ENCODE measurements around the gene EMILIN2. TPM values are rescaled to one million over a fixed set of nuclear protein-coding genes. Genes with fewer than 3 reads are reported as not detected.
"Not testable (repeated sequence)": the region's sequence is repeated elsewhere in the genome, so short reads cannot be mapped to it uniquely, and the experiment has no call there.

EMILIN2 gene
- total RNA-seq, 1 experiment from 2014 or later = 3.0 TPM

GRCh38 chr18:2915486-2915885, 68.7 kb downstream of the EMILIN2 start:
- not testable (repeated sequence) for DNase-seq (ENCODE audit: low spot score)

DNA sequence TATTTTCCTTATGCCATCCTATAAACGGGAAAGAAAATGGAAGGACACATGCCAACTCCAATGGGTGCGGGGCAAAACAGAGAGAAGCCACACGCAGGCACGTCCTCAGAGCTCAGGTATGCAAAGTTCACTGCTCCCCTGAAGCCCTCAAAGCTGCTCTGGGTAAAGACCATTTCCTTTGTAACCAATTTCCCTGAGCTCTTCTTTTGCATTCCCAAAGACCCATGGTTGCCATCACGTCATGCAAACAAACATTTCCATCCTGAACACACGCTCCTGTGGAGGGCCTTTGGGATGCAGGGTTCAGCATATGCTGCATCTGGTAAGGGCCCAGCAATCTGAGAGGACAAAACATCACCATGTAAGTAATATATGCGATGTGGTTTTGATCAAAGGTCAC, 69.4 kb downstream of the EMILIN2 start:
- DNase-seq (ENCODE audit: low spot score) = no peak

DNA sequence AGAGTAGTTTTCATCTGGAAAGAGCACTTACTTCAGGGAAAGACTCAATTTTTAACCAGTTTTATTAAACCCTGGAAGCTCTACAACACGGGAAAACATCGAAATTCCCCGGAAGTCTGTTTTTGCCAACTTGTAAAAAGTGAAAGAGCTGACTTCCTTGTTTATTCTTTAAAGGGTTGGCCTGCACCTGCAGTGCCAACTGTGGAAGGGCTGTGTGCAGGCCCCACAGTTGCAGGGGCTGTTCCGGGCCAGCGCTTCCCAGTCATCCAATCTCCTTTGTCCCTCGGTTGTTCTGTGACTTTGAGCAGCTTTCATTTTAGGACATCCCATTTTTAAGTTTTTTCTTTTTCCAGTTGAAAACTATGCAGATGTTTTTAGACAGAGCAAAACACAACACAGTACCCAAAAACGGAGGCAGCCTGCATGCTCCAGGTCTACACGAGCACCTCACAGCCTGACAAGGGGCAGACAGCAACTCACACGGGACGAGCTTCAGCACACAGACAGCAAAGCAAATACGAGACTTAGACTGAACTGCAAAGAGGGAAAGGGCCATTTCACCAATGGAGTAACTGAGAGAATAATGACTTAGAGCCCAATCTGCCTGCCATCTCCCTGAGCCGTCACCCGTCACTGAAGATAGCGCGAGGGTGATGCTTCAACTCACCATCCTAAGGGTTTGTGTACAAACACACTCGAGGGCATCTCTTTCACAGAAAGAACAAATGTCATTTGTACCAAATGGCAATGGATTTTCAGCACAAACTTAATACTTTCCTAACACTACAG, 70.6 kb downstream of the EMILIN2 start:
- no peak for DNase-seq (ENCODE audit: low spot score)

GRCh38 chr18:2918761-2919550, 72.2 kb downstream of the EMILIN2 start:
- no peak for DNase-seq (ENCODE audit: low spot score)

DNA sequence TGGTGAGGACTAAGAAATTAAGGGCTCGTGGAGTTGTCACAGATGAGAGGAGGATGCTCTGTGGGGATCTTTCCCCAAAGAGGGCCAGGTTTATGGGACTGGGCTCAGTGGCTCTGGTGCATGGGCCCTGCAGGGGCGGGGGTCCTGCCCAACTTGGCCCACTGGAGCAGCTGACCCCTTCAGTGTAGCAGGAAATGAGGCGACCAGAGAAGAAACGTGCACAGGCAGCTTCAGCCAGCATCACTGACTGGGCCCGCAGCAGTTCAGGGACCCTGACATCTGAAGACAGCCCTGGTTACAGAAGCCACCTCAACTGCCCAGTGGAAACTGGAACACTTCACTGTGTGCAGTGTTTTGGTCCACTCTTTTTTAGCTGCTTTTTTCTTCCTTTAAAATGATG, 72.8 kb downstream of the EMILIN2 start:
- no peak for DNase-seq (ENCODE audit: low spot score)

DNA sequence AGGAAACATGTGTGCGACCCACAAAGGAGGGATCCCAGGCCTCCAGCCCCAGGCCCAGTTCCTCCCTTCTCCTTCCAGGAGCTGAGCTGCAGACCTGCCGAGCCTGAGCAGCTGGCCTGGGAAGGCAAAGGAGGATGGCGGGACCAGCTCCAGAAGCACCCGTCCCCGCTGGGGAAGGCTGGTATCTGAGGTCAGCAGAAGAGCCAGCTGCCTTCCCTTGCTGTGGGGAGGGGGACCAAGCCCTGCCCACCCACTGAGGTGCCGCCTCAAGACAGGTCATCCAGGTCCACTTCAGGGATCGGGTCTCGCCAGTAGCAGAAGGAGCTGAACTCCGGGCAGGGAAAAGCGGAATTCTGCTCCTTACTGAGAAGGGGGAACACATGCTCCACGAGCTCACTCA, 73.2 kb downstream of the EMILIN2 start:
- no peak for DNase-seq (ENCODE audit: low spot score)

GRCh38 chr18:2920546-2921343, 73.9 kb downstream of the EMILIN2 start:
- DNase-seq (ENCODE audit: low spot score) = no peak

- no peak for DNase-seq (ENCODE audit: low spot score)
These were observed 75.0 kb downstream of the EMILIN2 start for GRCh38 chr18:2921778-2922177.

DNA sequence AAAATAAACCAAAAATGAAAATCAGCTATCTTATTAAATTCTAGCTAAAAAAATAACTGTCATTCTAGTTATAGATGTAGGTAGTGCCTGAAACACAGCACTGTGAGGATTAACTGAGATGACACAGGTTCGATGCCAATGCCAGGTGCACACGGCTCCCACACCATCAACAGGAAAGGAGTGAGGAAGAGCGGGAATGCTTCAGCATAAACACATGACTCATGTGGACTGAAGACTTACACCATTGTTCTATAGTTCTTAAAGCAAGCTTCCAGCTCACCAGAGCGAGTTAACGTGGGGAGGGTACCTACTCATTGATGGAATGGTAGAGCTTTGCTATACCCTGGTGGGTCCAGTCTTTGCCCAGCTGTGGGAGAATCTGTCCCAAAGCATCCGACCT, 76.7 kb downstream of the EMILIN2 start:
- no peak for DNase-seq (ENCODE audit: low spot score)

DNA sequence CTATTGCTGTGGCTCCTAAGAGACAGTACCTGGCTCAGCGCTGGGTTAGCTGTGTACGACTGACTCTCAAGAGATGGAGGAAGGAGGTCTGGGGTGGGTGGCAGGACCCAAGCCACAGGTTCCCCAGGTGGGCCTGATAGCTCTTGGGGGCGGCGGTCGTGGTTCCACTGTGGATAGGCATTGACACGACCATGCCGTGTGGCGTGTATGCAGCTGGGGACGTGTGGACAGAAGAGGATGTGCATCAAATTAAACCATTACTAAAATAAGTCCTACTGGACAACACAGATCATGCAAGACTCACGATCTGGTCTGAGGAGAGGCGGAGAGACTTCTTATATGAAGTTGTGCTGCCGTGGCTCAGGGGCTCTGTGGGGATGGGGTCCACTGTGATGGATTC, 78.1 kb downstream of the EMILIN2 start:
- no peak for DNase-seq (ENCODE audit: low spot score)

DNA sequence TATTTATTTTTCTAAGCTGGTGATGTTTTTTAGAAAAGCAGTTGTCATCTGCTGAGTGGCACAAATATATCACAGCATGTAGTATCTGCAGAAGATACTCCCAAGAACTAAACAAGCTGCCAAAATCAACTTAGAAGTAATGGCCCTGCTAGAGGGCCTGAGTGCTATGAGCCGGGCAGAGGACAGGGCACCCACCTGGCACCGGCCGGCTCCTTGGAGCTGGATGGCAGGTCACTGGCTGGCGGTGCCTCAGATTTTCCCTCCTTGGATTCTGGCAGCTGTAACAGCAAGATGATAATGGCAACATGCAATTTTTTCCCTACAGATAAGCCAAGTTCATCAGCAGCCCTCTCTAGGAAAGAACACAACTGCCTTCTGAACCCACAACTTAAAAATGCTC, 79.7 kb downstream of the EMILIN2 start:
- no peak for DNase-seq (ENCODE audit: low spot score)

DNA sequence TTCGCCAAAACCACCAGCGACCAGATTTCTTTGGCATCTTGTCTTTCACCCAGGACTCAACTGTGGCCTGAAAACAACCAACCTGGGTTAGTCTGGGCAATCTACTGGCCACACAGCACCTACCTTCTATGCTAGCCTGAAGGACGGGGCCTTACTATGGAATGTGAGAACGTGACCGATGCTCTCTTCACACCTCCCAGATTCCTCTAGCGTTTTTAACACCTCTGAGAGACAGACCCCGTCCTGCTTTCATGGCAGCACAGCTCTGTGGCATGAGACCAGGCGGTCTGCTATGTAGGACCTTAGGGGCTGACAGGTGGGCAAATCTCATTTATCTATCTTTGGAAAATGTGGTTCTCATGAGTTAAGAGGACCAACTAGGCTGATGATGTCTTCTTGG, 80.9 kb downstream of the EMILIN2 start:
- DNase-seq (ENCODE audit: low spot score) = no peak

DNA sequence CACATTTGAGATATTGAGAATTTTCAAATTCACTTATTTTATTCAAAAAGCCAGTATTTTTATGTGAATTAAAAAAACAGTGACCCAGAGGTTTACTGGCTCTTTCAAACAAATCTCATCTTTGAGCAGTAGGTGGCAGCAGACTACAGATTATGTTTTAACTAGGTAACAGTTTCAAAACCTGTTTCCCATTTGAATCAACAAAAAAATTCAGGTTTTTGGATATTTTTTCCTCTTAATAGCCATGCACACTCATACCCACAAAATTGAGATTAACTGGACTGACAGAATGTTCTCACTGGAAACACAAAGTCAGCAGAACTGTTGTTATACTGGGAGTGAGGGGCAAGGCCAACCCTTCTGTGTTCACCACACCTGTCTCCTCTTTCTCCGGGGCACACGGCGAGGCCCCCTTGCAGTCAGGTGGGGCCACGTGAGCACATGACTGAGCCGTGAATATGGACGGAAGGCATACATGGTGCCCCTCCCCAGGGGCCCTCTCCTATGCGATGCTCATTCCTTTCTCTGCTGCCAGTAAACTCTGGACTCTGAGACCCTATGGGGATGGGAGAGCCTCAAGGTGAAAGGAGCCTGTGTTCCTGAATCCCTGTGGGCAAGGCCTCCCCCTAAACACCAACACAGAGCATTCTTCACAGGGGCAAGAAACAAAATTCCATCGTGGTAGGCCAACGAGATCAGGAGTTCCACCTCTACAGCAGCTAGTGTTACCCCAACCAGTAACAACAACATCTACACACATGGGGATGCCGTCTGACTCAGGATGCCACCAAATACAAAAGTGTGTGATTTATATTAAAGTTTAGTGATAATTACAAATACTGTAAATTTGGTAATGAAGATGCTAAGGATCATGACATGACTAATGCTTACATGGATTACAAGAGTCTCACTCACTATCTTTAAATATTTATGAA, 85.7 kb downstream of the EMILIN2 start:
- peak; percentile 47 for DNase-seq (ENCODE audit: low spot score)

DNA sequence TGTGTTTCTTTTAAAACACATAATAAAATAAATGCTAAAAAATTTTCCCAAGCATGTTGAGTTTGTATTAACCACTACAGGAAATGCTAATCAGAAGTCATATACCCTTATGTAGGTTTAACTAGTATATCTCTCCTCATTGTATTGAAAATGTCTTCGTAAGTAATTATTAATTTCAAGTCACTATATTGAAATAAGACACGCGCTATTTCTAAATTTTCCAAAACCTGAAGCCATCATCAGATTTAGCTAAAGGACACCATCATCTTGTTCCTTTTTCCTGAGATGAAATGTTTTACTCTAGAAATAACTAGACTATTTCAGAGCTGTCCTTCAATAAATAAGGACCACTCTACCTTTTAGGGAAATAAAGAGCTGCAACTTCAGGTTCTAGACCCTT, 87.2 kb downstream of the EMILIN2 start:
- no peak for DNase-seq (ENCODE audit: low spot score)

DNA sequence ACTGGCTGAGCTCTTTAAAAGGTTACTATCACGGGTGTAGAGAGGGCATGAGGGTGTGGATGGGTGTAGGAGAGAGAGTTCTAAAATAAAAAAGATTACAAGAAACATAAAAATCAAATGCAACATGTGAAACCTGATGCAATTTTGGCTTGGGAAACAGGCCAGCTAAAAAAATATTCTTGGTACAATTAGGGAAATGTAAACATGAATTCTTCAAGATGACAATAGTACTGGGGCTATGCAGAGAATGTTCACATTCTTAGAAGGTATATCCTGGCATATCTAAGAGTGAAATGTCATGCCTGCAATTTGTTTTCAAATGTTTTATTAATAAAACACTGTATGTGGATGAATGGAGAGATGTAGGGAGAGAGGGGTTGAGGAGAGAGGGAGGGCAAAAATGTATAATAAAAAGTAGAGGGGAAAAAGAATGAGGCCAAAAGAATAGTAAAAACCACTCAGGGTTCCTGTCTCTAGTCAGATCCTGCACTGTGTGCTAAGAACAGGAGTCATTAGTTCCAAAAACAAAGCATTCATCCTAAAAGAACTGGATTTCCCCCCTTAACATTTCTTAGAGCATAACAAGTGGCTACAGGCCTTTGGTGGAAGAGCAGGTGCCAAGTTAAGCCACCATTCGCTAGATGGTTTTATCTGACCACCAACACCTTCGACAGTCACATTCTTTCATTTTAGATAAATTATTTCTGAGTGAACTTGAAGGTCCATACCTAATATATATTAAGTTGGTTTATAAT, 88.8 kb downstream of the EMILIN2 start:
- DNase-seq (ENCODE audit: low spot score) = no peak

GRCh38 chr18:2939317-2939716, 92.5 kb downstream of the EMILIN2 start:
- no peak for DNase-seq (ENCODE audit: low spot score)

DNA sequence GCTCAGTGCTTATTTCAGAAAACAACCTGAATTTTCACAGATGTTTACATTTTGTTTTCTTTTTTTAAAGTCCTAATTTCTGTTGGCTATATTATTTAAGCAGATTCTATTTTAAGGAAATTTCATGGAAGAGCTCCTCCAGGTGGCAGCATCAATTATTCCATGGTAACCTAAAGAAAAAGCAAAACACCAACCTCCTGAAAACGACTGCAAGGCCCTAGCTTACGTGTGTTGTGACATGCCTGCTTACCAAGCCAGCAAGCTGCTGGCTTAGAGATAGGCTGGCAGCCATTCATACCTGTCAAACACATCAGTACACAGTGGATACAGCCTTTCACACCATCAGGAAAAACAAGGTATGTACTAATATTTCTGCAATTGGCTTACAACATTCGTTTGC, 101.2 kb downstream of the EMILIN2 start:
- no peak for DNase-seq (ENCODE audit: low spot score)

GRCh38 chr18:2952605-2953004, 105.8 kb downstream of the EMILIN2 start:
- DNase-seq (ENCODE audit: low spot score) = no peak

DNA sequence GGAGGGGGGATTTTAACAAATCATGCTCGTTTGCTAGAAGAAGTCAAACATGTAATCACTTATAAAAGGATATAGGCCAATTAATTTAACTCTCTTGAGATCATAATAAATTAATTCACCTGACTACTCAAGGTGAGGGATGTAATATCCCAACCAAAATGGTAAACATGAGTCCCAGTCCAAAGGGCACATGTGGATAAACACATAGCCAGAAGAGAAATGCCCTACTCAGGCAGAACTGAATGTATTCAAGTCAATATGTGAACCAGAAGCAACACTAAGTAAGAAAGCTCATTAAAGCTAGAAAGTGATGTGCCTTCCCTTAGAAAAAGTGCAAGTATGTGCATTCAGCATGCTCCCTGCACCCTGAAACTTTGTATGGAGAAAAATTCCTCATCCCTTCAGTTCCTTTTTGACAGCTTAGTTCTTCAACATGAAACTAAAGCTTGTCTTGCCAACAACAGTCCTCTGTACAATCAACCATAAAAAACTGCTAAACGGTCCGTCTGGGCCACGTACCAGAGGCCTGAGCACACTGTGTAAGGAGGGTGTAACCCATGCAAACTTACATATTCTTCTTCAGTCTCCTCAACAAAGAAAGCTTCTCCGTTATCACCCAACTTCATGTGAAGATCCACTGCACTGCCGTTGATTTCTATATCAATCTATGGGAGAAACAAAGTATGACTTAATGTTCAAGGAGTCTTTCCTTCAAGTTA, 107.3 kb downstream of the EMILIN2 start:
- no peak for DNase-seq (ENCODE audit: low spot score)

All from H4 (cell line).